Measurements from ENCODE around the gene PDILT. TPM values are rescaled to one million over a fixed set of nuclear protein-coding genes. Genes with fewer than 3 reads are reported as not detected.

Gene PDILT
- total RNA-seq, 2 donors from 2014 or later = not detected

Other genes with a start within 250 kb of the PDILT start
- gene GP2, start 77.2 kb downstream of the PDILT start, total RNA-seq = not detected
- not detected for gene UMOD, start 52.0 kb downstream of the PDILT start, total RNA-seq
- not detected for gene ACSM5, start 4.8 kb upstream of the PDILT start, total RNA-seq
- gene ACSM2A, start 46.8 kb upstream of the PDILT start, total RNA-seq = not detected
- gene ACSM2B, start 171.6 kb upstream of the PDILT start, total RNA-seq = not detected

Measured in T-helper 17 cell (primary cell).